HFFc6 (cell line): ENCODE measurements around the gene TTLL1. TPM values are rescaled to one million over a fixed set of nuclear protein-coding genes. Genes with fewer than 3 reads are reported as not detected.

Experiments
- DNase-seq: peaks from one replicate; pipeline ENCODE4 v3.0.0-alpha.2; 2018
- H3K27ac Mint-ChIP-seq: 2 replicates; pipeline ENCODE4 v1.8.0; 2020; ENCODE audit warnings: mild to moderate bottlenecking, mixed read lengths
- H3K27me3 Mint-ChIP-seq: 2 replicates; pipeline ENCODE4 v1.8.0; 2021; ENCODE audit warnings: mild to moderate bottlenecking, moderate library complexity, mixed read lengths; ENCODE audit not compliant: insufficient read depth
- H3K36me3 Mint-ChIP-seq: 2 replicates; pipeline ENCODE4 v1.8.0; 2021; ENCODE audit warnings: low read depth, mixed read lengths
- H3K4me1 Mint-ChIP-seq: 2 replicates; pipeline ENCODE4 v1.8.0; 2020; ENCODE audit warnings: low read depth, mixed read lengths
- H3K4me3 Mint-ChIP-seq: 2 replicates; pipeline ENCODE4 v1.8.0; 2020; ENCODE audit warnings: mild to moderate bottlenecking, moderate library complexity, mixed read lengths
- H3K9me3 Mint-ChIP-seq: 2 replicates; pipeline ENCODE4 v1.8.0; 2020; ENCODE audit warnings: mild to moderate bottlenecking, mixed read lengths
- CTCF ChIP-seq: fragments of 200-600 bp; sonication (generic); IDR thresholded peaks from 2 replicates; pipeline ENCODE4 v1.5.0; 2021; ENCODE audit warnings: antibody characterized with exemption, mild to moderate bottlenecking
- total RNA-seq, 6 experiments: library from RNA; stranded (reverse); fragmentation: NEBNext Ultra II Directional; extraction: Animal tissue kit (Norgen Biotek cat#: 25700); gene quantifications; 2 replicates in 1 of 6; 3 replicates in 5 of 6; pipeline ENCODE4 v1.2.3, GENCODE V29; 2021

The TTLL1 gene
- total RNA-seq, 6 experiments from 2014 or later: 5.7 to 7.7 (median 6.5) TPM

GRCh38 chr22:43066844-43067385 lies 22.3 kb downstream of the TTLL1 start:
- DNase-seq: peak; percentile 53
- peak overlapping the region; percentile 96 for H3K27ac Mint-ChIP-seq

GRCh38 chr22:43066134-43066533 lies 23.1 kb downstream of the TTLL1 start:
- DNase-seq: no peak
- peaks cover 15% of the 10 kb centered on the region for H3K36me3 Mint-ChIP-seq
- no peak overlapping the region; the same call in 1 of the 2 replicates for H3K27ac Mint-ChIP-seq
- H3K27me3 Mint-ChIP-seq: no peaks in the 10 kb centered on the region
- peaks cover 11% of the 10 kb centered on the region for H3K4me1 Mint-ChIP-seq
- no peak overlapping the region for H3K4me3 Mint-ChIP-seq
- TF ChIP-seq CTCF: no peak
- no peaks in the 10 kb centered on the region for H3K9me3 Mint-ChIP-seq

More at GRCh38 chr22:43066844-43067385, 22.3 kb downstream of the TTLL1 start:
- TF ChIP-seq CTCF: no peak
- peak overlapping the region; percentile 47; the same call in 1 of the 2 replicates for H3K4me3 Mint-ChIP-seq
- H3K4me1 Mint-ChIP-seq: peaks cover 11% of the 10 kb centered on the region
- H3K9me3 Mint-ChIP-seq: no peaks in the 10 kb centered on the region
- H3K27me3 Mint-ChIP-seq: no peaks in the 10 kb centered on the region
- H3K36me3 Mint-ChIP-seq: peaks cover 15% of the 10 kb centered on the region

GRCh38 chr22:43060183-43060582 lies 29.0 kb downstream of the TTLL1 start:
- H3K27me3 Mint-ChIP-seq: peaks cover 2% of the 10 kb centered on the region; the same call in 1 of the 2 replicates
- no peak for DNase-seq
- TF ChIP-seq CTCF: peak; percentile 83
- H3K4me1 Mint-ChIP-seq: no peaks in the 10 kb centered on the region
- H3K9me3 Mint-ChIP-seq: no peaks in the 10 kb centered on the region
- no peak overlapping the region for H3K4me3 Mint-ChIP-seq
- H3K27ac Mint-ChIP-seq: no peak overlapping the region
- H3K36me3 Mint-ChIP-seq: peaks cover 10% of the 10 kb centered on the region

DNA sequence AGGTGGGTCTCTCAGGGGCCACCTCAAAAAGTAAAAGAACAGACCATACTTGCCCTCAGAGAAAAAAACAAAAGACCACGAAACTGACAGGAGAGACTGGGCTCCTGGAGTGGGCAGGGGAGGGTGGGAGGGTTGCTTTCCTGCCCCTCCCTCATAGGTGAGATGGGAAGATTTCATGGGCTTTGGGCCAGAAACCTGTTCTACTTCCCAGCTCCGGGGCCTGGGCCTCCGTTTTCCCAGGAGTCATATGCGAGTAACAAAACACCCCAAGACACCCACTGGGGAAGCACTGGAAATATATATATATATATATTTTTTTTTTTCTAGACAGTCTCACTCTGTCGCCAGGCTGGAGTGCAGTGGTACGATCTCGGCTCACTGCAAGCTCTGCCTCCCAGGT lies 31.6 kb downstream of the TTLL1 start:
- no peak for DNase-seq
- Mint-ChIP-seq H3K36me3 (no peaks in the 10 kb centered on the region), H3K27me3 (peaks cover 2% of the 10 kb centered on the region; the same call in 1 of the 2 replicates), H3K9me3 (no peaks in the 10 kb centered on the region), H3K4me3 (no peak overlapping the region), H3K4me1 (no peaks in the 10 kb centered on the region), H3K27ac (no peak overlapping the region)
- no peak for TF ChIP-seq CTCF

- Mint-ChIP-seq H3K27ac (no peak overlapping the region), H3K9me3 (no peaks in the 10 kb centered on the region), H3K4me1 (no peaks in the 10 kb centered on the region), H3K27me3 (peaks cover 2% of the 10 kb centered on the region), H3K4me3 (no peak overlapping the region), H3K36me3 (no peaks in the 10 kb centered on the region)
- peak; percentile 55 for TF ChIP-seq CTCF
- DNase-seq: no peak
Measured at GRCh38 chr22:43053176-43053575, 36.0 kb downstream of the TTLL1 start.
